Activated effector memory CD4-positive, alpha-beta T cell treated with Interleukin-2 at 50 U/mL for 16 hours (primary cell): Measurements from ENCODE around the gene TERB1.

Experiments used
- DNase-seq: peaks from one replicate; pipeline ENCODE4 v3.0.0-alpha.2; 2020

The TERB1 gene

GRCh38 chr16:66741169-66741900 is 60.0 kb downstream of the TERB1 start:
- no peak for DNase-seq

- no peak for DNase-seq
Observed at GRCh38 chr16:66740533-66740932, 60.9 kb downstream of the TERB1 start.

GRCh38 chr16:66740010-66740409 is 61.4 kb downstream of the TERB1 start:
- no peak for DNase-seq

- DNase-seq = no peak
Observed at GRCh38 chr16:66735891-66736290, 65.5 kb downstream of the TERB1 start.

- no peak for DNase-seq
Observed at GRCh38 chr16:66731101-66731500, 70.3 kb downstream of the TERB1 start.

GRCh38 chr16:66728804-66729203 is 72.6 kb downstream of the TERB1 start:
- no peak for DNase-seq

GRCh38 chr16:66728117-66728787 is 73.1 kb downstream of the TERB1 start:
- DNase-seq = no peak

GRCh38 chr16:66720766-66721165 is 80.6 kb downstream of the TERB1 start:
- DNase-seq = no peak

GRCh38 chr16:66719246-66719645 is 82.1 kb downstream of the TERB1 start:
- no peak for DNase-seq

GRCh38 chr16:66717776-66718175 is 83.6 kb downstream of the TERB1 start:
- DNase-seq = no peak

GRCh38 chr16:66717112-66717675 is 84.2 kb downstream of the TERB1 start:
- no peak for DNase-seq

- DNase-seq = no peak
Observed at GRCh38 chr16:66714654-66715307, 86.6 kb downstream of the TERB1 start.

- no peak for DNase-seq
Observed at GRCh38 chr16:66714062-66714461, 87.3 kb downstream of the TERB1 start.

GRCh38 chr16:66713076-66713475 is 88.3 kb downstream of the TERB1 start:
- no peak for DNase-seq

GRCh38 chr16:66712512-66712911 is 88.9 kb downstream of the TERB1 start:
- DNase-seq = no peak

GRCh38 chr16:66711581-66711980 is 89.8 kb downstream of the TERB1 start:
- no peak for DNase-seq

- no peak for DNase-seq
Observed at GRCh38 chr16:66706506-66706880, 94.9 kb downstream of the TERB1 start.

- DNase-seq = no peak
Observed at GRCh38 chr16:66705790-66706505, 95.4 kb downstream of the TERB1 start.
